ENCODE results near the gene IL34. TPM values are rescaled to one million over a fixed set of nuclear protein-coding genes. Genes with fewer than 3 reads are reported as not detected.

IL34 gene
- total RNA-seq, 2 donors from 2014 or later = 2.9 to 16.6 TPM

DNA sequence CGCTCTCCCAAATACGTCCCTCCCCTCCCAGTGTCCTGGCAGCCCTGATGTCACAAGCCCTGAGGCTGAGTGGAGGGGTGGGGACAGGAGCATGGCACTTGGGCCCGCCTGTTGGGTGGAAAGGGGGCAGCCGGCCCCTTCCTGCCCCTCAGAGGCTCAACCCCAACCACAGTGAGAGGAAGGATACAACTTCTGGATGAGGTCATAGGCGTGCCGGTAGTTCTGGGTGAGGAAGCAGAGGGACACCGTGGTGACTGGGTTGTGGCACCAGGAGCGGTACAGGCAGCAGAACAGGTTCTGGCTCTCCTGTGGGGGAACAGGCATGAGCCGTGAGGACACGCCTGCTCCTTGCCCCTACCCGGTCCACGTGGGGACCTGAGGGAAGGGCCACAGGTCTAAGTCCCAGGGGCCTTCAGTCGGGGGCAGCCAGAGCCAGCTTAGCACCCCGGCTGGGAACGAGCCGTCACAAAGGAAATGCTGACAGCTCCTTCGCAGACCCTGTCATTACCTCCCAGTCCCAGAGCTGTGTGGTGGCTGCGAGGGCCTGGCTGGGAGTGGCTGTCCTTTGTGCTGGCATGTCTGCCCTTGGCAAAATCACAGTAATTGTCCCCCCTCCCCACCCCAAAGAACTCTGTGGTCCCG, 50.7 kb downstream of the IL34 start:
- peak; percentile 85 for DNase-seq (ENCODE audit: low spot score)
- intact Hi-C loops (cut with DNase I) = no loop called here
- Histone ChIP-seq H3K9me3 (no peaks in the 10 kb centered on the region), H3K36me3 (no peaks in the 10 kb centered on the region), H3K27ac (peak overlapping the region; percentile 75 to 79), H3K4me1 (replicated peaks) (peaks cover 23% of the 10 kb centered on the region), H3K27me3 (replicated peaks; ENCODE audit: insufficient read depth) (no peaks in the 10 kb centered on the region), H3K4me3 (no peak overlapping the region)
- peak; percentile 86 for TF ChIP-seq POLR2AphosphoS5 (IDR thresholded peaks at IDR 0.05)
- peak; percentile 25 for TF ChIP-seq POLR2A (IDR thresholded peaks at IDR 0.05)
- TF ChIP-seq, protein P1, sequence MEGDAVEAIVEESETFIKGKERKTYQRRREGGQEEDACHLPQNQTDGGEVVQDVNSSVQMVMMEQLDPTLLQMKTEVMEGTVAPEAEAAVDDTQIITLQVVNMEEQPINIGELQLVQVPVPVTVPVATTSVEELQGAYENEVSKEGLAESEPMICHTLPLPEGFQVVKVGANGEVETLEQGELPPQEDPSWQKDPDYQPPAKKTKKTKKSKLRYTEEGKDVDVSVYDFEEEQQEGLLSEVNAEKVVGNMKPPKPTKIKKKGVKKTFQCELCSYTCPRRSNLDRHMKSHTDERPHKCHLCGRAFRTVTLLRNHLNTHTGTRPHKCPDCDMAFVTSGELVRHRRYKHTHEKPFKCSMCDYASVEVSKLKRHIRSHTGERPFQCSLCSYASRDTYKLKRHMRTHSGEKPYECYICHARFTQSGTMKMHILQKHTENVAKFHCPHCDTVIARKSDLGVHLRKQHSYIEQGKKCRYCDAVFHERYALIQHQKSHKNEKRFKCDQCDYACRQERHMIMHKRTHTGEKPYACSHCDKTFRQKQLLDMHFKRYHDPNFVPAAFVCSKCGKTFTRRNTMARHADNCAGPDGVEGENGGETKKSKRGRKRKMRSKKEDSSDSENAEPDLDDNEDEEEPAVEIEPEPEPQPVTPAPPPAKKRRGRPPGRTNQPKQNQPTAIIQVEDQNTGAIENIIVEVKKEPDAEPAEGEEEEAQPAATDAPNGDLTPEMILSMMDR (IDR thresholded peaks at IDR 0.05) = no peak
- WGBS = 26% methylated on average over 19 of the region's 19 CpGs

- Histone ChIP-seq H3K4me1 (replicated peaks) (peaks cover 27% of the 10 kb centered on the region), H3K9me3 (no peaks in the 10 kb centered on the region), H3K27ac (peak overlapping the region; percentile 75 to 79), H3K4me3 (no peak overlapping the region), H3K36me3 (no peaks in the 10 kb centered on the region), H3K27me3 (replicated peaks; ENCODE audit: insufficient read depth) (no peaks in the 10 kb centered on the region)
- intact Hi-C loops (cut with DNase I) = no loop called here
- no peak for DNase-seq (ENCODE audit: low spot score)
- TF ChIP-seq POLR2A (IDR thresholded peaks at IDR 0.05) (no peak), POLR2AphosphoS5 (IDR thresholded peaks at IDR 0.05) (no peak)
- TF ChIP-seq, protein P1 (IDR thresholded peaks at IDR 0.05) = peak in 1 of 4 experiments; percentile 3
- 55% methylated on average over 14 of the region's 14 CpGs for WGBS
Observed at GRCh38 chr16:70697594-70698170, 51.3 kb downstream of the IL34 start.

DNA sequence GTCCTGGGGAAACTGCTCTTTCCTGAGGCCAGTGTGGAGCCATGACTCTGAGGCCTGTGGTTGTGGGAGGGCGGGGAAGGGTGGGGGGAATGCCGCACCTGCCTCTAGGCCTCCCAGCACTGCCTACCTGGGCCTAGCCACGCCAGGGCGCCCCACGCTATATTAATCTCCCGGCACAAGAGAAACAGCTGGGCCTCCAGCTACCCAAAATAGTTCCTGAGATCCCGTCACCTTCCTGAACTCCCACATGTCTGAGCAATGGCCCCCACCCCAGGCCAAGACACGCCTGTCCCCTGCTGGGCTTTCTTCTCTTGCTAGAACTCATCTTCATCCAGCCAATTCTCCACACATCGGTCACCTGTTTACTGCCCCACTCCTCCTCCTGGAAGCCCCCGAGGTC, 52.5 kb downstream of the IL34 start:
- no peak overlapping the region for H3K4me3 ChIP-seq
- H3K9me3 ChIP-seq = no peaks in the 10 kb centered on the region
- 90% methylated on average over 10 of the region's 10 CpGs for WGBS
- no peaks in the 10 kb centered on the region for H3K27me3 ChIP-seq (replicated peaks; ENCODE audit: insufficient read depth)
- H3K27ac ChIP-seq = peak overlapping the region in 1 of 2 donors; percentile 70
- no peaks in the 10 kb centered on the region for H3K36me3 ChIP-seq
- no peak for TF ChIP-seq POLR2AphosphoS5 (IDR thresholded peaks at IDR 0.05)
- no peak for TF ChIP-seq POLR2A (IDR thresholded peaks at IDR 0.05)
- TF ChIP-seq, protein P1 (IDR thresholded peaks at IDR 0.05) = no peak
- intact Hi-C loops (cut with DNase I) = no loop called here
- no peak for DNase-seq (ENCODE audit: low spot score)
- peaks cover 35% of the 10 kb centered on the region for H3K4me1 ChIP-seq (replicated peaks)

DNA sequence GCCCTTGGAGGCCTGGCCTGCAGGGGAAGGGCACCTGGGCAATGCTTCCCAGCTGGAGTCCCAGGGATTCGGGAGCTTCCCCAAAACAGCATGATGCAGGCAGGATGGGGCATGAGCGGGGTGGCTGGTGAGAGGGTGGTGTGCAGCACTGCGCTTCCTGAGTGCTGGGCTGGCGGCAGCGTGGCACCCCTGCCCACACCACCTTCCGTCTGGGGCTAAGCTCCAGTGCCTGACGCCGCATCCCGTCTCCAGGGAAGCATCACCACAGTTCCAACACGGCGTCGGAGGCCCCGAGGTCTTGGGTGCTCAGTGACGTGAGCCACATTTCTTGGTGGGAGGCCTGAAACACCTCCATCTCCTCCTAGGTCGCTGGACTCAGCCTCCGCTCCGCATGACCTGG, 53.3 kb downstream of the IL34 start:
- Histone ChIP-seq H3K27ac (peak overlapping the region; percentile 70 to 93), H3K9me3 (no peaks in the 10 kb centered on the region), H3K27me3 (replicated peaks; ENCODE audit: insufficient read depth) (no peaks in the 10 kb centered on the region), H3K4me3 (no peak overlapping the region), H3K4me1 (replicated peaks) (peaks cover 38% of the 10 kb centered on the region), H3K36me3 (no peaks in the 10 kb centered on the region)
- 48% methylated on average over 16 of the region's 17 CpGs for WGBS
- intact Hi-C loops (cut with DNase I) = no loop called here
- DNase-seq (ENCODE audit: low spot score) = no peak
- TF ChIP-seq POLR2A (IDR thresholded peaks at IDR 0.05) (no peak), POLR2AphosphoS5 (IDR thresholded peaks at IDR 0.05) (no peak)
- TF ChIP-seq, protein P1 (IDR thresholded peaks at IDR 0.05) = no peak

Data from prostate gland (tissue), 2 donors.